Endothelial cell of umbilical vein (primary cell): ENCODE data around the gene MYD88. TPM values are rescaled to one million over a fixed set of nuclear protein-coding genes. Genes with fewer than 3 reads are reported as not detected.

ENCODE experiments used
- BruUV-seq: library from RNA; stranded (reverse); fragments of 400-500 nt; replicated peaks from 2 replicates; lab custom pipeline; 2021; lab: Mats Ljungman, UMichigan
- CTCF ChIA-PET: fragments of 300-600, 350-600 bp; sonication (Branson Sonifier 250); formaldehyde crosslinking; loops from one replicate; lab custom pipeline; 2021; ENCODE audit warnings: antibody characterized with exemption, inconsistent platforms; lab: Charles Lee
- POLR2A ChIA-PET: fragments of 300-600, 350-600 bp; sonication (Branson Sonifier 250); formaldehyde crosslinking; loops from one replicate; lab custom pipeline; 2021; ENCODE audit warnings: antibody characterized with exemption, inconsistent platforms; lab: Charles Lee
- DNase-seq: peaks from one replicate; pipeline ENCODE4 v3.0.0-alpha.2; 2011; ENCODE audit warnings: low read depth, low spot score
- FAIRE-seq: peaks from 2 replicates; lab custom pipeline; 2011; peaks lifted over from hg19 to GRCh38; lab: Jason Lieb, UNC
- H2AFZ ChIP-seq: 2 replicates; pipeline ENCODE4 v1.6.0; 2012; ENCODE audit warnings: low read depth, low read length, control low read depth, inconsistent platforms
- H3K27ac ChIP-seq: 2 replicates; pipeline ENCODE4 v1.5.1; 2011; ENCODE audit warnings: low read depth, mild to moderate bottlenecking, control low read depth, low read length, moderate library complexity; ENCODE audit not compliant: insufficient read depth
- H3K27me3 ChIP-seq, 2 experiments: 2 replicates each; pipeline versions ENCODE4 v1.6.0 to v1.6.1; 2011; ENCODE audit warnings: low read length in 2 of 2, mixed read lengths in 1 of 2; ENCODE audit not compliant: control insufficient read depth in 2 of 2, insufficient read depth in 2 of 2
- H3K36me3 ChIP-seq, 2 experiments: 2 replicates in 1 of 2; 3 replicates in 1 of 2; pipeline ENCODE4 v1.5.1; 2011; ENCODE audit warnings: low read length in 2 of 2, mild to moderate bottlenecking in 1 of 2, moderate library complexity in 1 of 2; ENCODE audit not compliant: control insufficient read depth in 2 of 2, insufficient read depth in 2 of 2; ENCODE audit errors: extremely low read depth in 1 of 2
- H3K4me1 ChIP-seq: 3 replicates; pipeline ENCODE4 v1.5.1; 2011; ENCODE audit warnings: mild to moderate bottlenecking, low read length; ENCODE audit not compliant: control insufficient read depth, insufficient read depth; ENCODE audit errors: extremely low read depth
- H3K4me2 ChIP-seq: 2 replicates; pipeline ENCODE4 v1.6.1; 2011; ENCODE audit warnings: low read length, control low read depth, mixed read lengths; ENCODE audit not compliant: insufficient read depth
- H3K4me3 ChIP-seq, 3 experiments: fragments of 200-600 bp in 1 of 3; sonication (generic), shearing (Covaris generic) in 1 of 3; replicated peaks in 1 of 3; 2 replicates each; pipeline ENCODE4 v1.5.1; 2011 to 2016; ENCODE audit warnings: control low read depth in 3 of 3, low read length in 3 of 3, mild to moderate bottlenecking in 2 of 3, inconsistent platforms in 1 of 3, low read depth in 1 of 3, moderate library complexity in 1 of 3; ENCODE audit not compliant: insufficient read depth in 1 of 3
- H3K79me2 ChIP-seq: 2 replicates; pipeline ENCODE4 v1.6.0; 2012; ENCODE audit warnings: low read length, inconsistent platforms; ENCODE audit not compliant: control insufficient read depth, insufficient read depth
- H3K9ac ChIP-seq: replicated peaks from 2 replicates; pipeline ENCODE3; 2011; ENCODE audit warnings: low read length, control low read depth; ENCODE audit not compliant: insufficient read depth; ENCODE audit errors: extremely low read depth
- H3K9me1 ChIP-seq: replicated peaks from 3 replicates; pipeline ENCODE4 v1.6.0; 2011; ENCODE audit warnings: mild to moderate bottlenecking, low read length; ENCODE audit not compliant: control insufficient read depth, insufficient read depth; ENCODE audit errors: extremely low read depth
- H3K9me3 ChIP-seq: replicated peaks from 2 replicates; pipeline ENCODE4 v1.5.1; 2012; ENCODE audit warnings: low read length, inconsistent platforms; ENCODE audit not compliant: control insufficient read depth, insufficient read depth
- H4K20me1 ChIP-seq: replicated peaks from 2 replicates; pipeline ENCODE3; 2011; ENCODE audit warnings: mild to moderate bottlenecking, low read length; ENCODE audit not compliant: control insufficient read depth, insufficient read depth; ENCODE audit errors: extremely low read depth
- CTCF ChIP-seq, 2 donors: IDR thresholded peaks; 1 replicate in 1 of 2; 2 replicates in 1 of 2; pipeline ENCODE4 v1.5.1; 2011; ENCODE audit warnings: low read length in 2 of 2, mild to moderate bottlenecking in 2 of 2, moderate library complexity in 2 of 2, control low read depth in 1 of 2, inconsistent platforms in 1 of 2, low read depth in 1 of 2; ENCODE audit not compliant: insufficient read depth in 1 of 2; ENCODE audit errors: extremely low read depth in 1 of 2
- EZH2 ChIP-seq: IDR thresholded peaks from 2 replicates; pipeline ENCODE4 v1.6.1; 2012; ENCODE audit warnings: borderline replicate concordance, low read depth, mild to moderate bottlenecking, moderate library complexity, low read length, inconsistent platforms; ENCODE audit not compliant: severe bottlenecking
- FOS ChIP-seq: IDR thresholded peaks from 2 replicates; pipeline ENCODE4 v1.6.1; 2011; ENCODE audit warnings: mild to moderate bottlenecking, low read length, moderate library complexity, borderline replicate concordance; ENCODE audit not compliant: insufficient read depth
- GATA2 ChIP-seq: IDR thresholded peaks from 2 replicates; pipeline ENCODE4 v1.7.0; 2011; ENCODE audit warnings: low read depth, mild to moderate bottlenecking, moderate library complexity, mixed read lengths, low read length; ENCODE audit not compliant: insufficient read length, insufficient read depth
- JUN ChIP-seq: IDR thresholded peaks from 2 replicates; pipeline ENCODE4 v1.6.1; 2011; ENCODE audit warnings: borderline replicate concordance, low read depth; ENCODE audit not compliant: insufficient read length, insufficient read depth
- MAX ChIP-seq: IDR thresholded peaks from 2 replicates; pipeline ENCODE4 v1.6.1; 2011; ENCODE audit not compliant: insufficient read depth, insufficient read length
- MYC ChIP-seq: IDR thresholded peaks from one replicate; pipeline ENCODE4 v1.6.1; 2011; ENCODE audit warnings: mild to moderate bottlenecking, low read depth, low read length
- POLR2A ChIP-seq: IDR thresholded peaks from 2 replicates; pipeline ENCODE4 v1.6.1; 2012; ENCODE audit warnings: low read depth, mild to moderate bottlenecking, control low read depth, low read length
- POLR2AphosphoS5 ChIP-seq: IDR thresholded peaks from 2 replicates; pipeline ENCODE4 v1.6.1; 2012; ENCODE audit warnings: low read depth, mild to moderate bottlenecking, control low read depth, low read length, moderate library complexity; ENCODE audit not compliant: insufficient read depth
- dilution Hi-C: fragments of 300-500 bp; cut with MboI; formaldehyde crosslinking; loops from one replicate; pipeline ENCODE4 v1.15.0; 2019; ENCODE audit warnings: low sequenced_read_pairs; ENCODE audit not compliant: extremely low pct_ligation_motif_present
- intact Hi-C: fragments of 100-400 bp; cut with micrococcal nuclease; formaldehyde crosslinking; loops from one replicate; pipeline ENCODE4 v1.10.0; 2022
- polyA plus RNA-seq, 4 experiments: library from polyadenylated mRNA; depleted of rRNA in 3 of 4; stranded (reverse) in 3 of 4; unstranded in 1 of 4; fragments of >200 nt; gene quantifications; 2 replicates each; pipeline versions ENCODE4 v1.2.1 to v1.2.3, GENCODE V29; 2011 to 2012; ENCODE audit warnings: missing spikeins in 1 of 4
- total RNA-seq: library from RNA; stranded (reverse); gene quantifications from 2 replicates; pipeline ENCODE4 v1.2.3, GENCODE V29; 2021

Gene MYD88
- total and polyA plus RNA-seq, 2 donors (not counting 3 experiments of a cell fraction or from before 2014, with no cell fraction given), result 35.1 to 55.0 TPM

- Histone ChIP-seq H3K9me3 (no peaks in the 10 kb centered on the region), H2AFZ (no peak overlapping the region), H3K4me2 (no peak overlapping the region), H3K9me1 (no peaks in the 10 kb centered on the region), H3K4me1 (no peaks in the 10 kb centered on the region), H3K79me2 (no peaks in the 10 kb centered on the region), H3K27me3 (no peaks in the 10 kb centered on the region), H3K36me3 (no peaks in the 10 kb centered on the region), H3K9ac (no peak overlapping the region), H3K4me3 (no peak overlapping the region), H3K27ac (no peak overlapping the region), H4K20me1 (no peaks in the 10 kb centered on the region)
- BruUV-seq, result no TSS peak
- DNase-seq, result no peak
- ChIA-PET POLR2A (no interaction called here), CTCF (interaction anchor here (0.9 kb wide), 1 partner anchor 9 kb away, joined by 3 read pairs; no protein-coding TSS in a partner anchor)
- dilution Hi-C loops (no loop called here), intact Hi-C loops (no loop called here)
- no peak for TF ChIP-seq FOS
- TF ChIP-seq CTCF (IDR thresholded peaks at IDR 0.05; ENCODE audit: extremely low read depth in 1 of 2, insufficient read depth in 1 of 2, low read depth in 1 of 2, low read length in 2 of 2), result no peak
- no peak for TF ChIP-seq EZH2
- TF ChIP-seq MYC, result no peak
- no peak for TF ChIP-seq MAX
- no peak for TF ChIP-seq POLR2AphosphoS5
- TF ChIP-seq JUN, result no peak
- TF ChIP-seq POLR2A, result no peak
- TF ChIP-seq GATA2, result no peak
- FAIRE-seq, result no peak
Measured at GRCh38 chr3:38111696-38112377, 26.6 kb upstream of the MYD88 start.
